Keratinocyte (primary cell): ENCODE data around the gene RNLS. TPM values are rescaled to one million over a fixed set of nuclear protein-coding genes. Genes with fewer than 3 reads are reported as not detected.

Experiments used
- DNase-seq: peaks from one replicate; pipeline ENCODE4 v3.0.0-alpha.2; 2011; ENCODE audit warnings: low read depth, missing footprints, low spot score
- FAIRE-seq: peaks from 2 replicates; lab custom pipeline; 2011; peaks lifted over from hg19 to GRCh38; lab: Jason Lieb, UNC
- H2AFZ ChIP-seq: 2 replicates; pipeline ENCODE4 v1.6.0; 2012; ENCODE audit warnings: low read length, control low read depth, inconsistent platforms; ENCODE audit not compliant: control insufficient read depth
- H3K27ac ChIP-seq: 2 replicates; pipeline ENCODE4 v1.5.1; 2011; ENCODE audit warnings: low read length; ENCODE audit not compliant: control insufficient read depth, insufficient read depth
- H3K27me3 ChIP-seq: 3 replicates; pipeline ENCODE4 v1.6.0; 2011; ENCODE audit warnings: low read length; ENCODE audit not compliant: control insufficient read depth, insufficient read depth; ENCODE audit errors: extremely low read depth
- H3K36me3 ChIP-seq, 2 experiments: 2 replicates in 1 of 2; 3 replicates in 1 of 2; pipeline ENCODE4 v1.5.1; 2011; ENCODE audit warnings: low read length in 2 of 2, mild to moderate bottlenecking in 1 of 2; ENCODE audit not compliant: control insufficient read depth in 2 of 2, insufficient read depth in 2 of 2; ENCODE audit errors: extremely low read depth in 1 of 2
- H3K4me1 ChIP-seq: 3 replicates; pipeline ENCODE4 v1.5.1; 2011; ENCODE audit warnings: low read length; ENCODE audit not compliant: control insufficient read depth, insufficient read depth; ENCODE audit errors: extremely low read depth
- H3K4me2 ChIP-seq: 3 replicates; pipeline ENCODE4 v1.6.0; 2011; ENCODE audit warnings: low read depth, low read length; ENCODE audit not compliant: control insufficient read depth, insufficient read depth; ENCODE audit errors: extremely low read depth
- H3K4me3 ChIP-seq, 3 experiments: fragments of 200-600 bp in 1 of 3; sonication (generic) in 1 of 3; 2 replicates in 2 of 3; 3 replicates in 1 of 3; pipeline ENCODE4 v1.5.1; 2011 to 2016; ENCODE audit warnings: low read length in 3 of 3, mild to moderate bottlenecking in 3 of 3, control low read depth in 2 of 3, inconsistent platforms in 1 of 3, low read depth in 1 of 3, mixed read lengths in 1 of 3, mixed run types in 1 of 3, moderate library complexity in 1 of 3; ENCODE audit not compliant: control insufficient read depth in 2 of 3, insufficient read depth in 2 of 3; ENCODE audit errors: extremely low read depth in 1 of 3
- H3K79me2 ChIP-seq: 2 replicates; pipeline ENCODE4 v1.6.0; 2012; ENCODE audit warnings: low read length; ENCODE audit not compliant: control insufficient read depth, insufficient read depth
- H3K9ac ChIP-seq: 3 replicates; pipeline ENCODE4 v1.6.0; 2011; ENCODE audit warnings: low read length; ENCODE audit not compliant: control insufficient read depth, insufficient read depth; ENCODE audit errors: extremely low read depth
- H3K9me1 ChIP-seq: 3 replicates; pipeline ENCODE4 v1.6.0; 2011; ENCODE audit warnings: low read length; ENCODE audit not compliant: control insufficient read depth, insufficient read depth; ENCODE audit errors: extremely low read depth
- H3K9me3 ChIP-seq: 2 replicates; pipeline ENCODE4 v1.5.1; 2012; ENCODE audit warnings: low read depth, low read length; ENCODE audit not compliant: control insufficient read depth
- H4K20me1 ChIP-seq: 3 replicates; pipeline ENCODE4 v1.6.0; 2011; ENCODE audit warnings: low read length; ENCODE audit not compliant: control insufficient read depth, insufficient read depth; ENCODE audit errors: extremely low read depth
- CTCF ChIP-seq, 3 experiments: IDR thresholded peaks in 1 of 3; conservative IDR thresholded peaks in 1 of 3; optimal IDR thresholded peaks in 1 of 3; 2 replicates in 2 of 3; 3 replicates in 1 of 3; pipeline versions ENCODE3 to v1.5.1; 2011; ENCODE audit warnings: low read length in 3 of 3, mild to moderate bottlenecking in 3 of 3, moderate library complexity in 2 of 3, control low read depth in 1 of 3, inconsistent platforms in 1 of 3; ENCODE audit not compliant: insufficient read depth in 2 of 3; ENCODE audit errors: extremely low read depth in 1 of 3
- EZH2 ChIP-seq: IDR thresholded peaks from one replicate; pipeline ENCODE4 v1.6.1; 2012; ENCODE audit warnings: inconsistent platforms, mild to moderate bottlenecking, low read length, moderate library complexity
- dilution Hi-C: fragments of 300-500 bp; cut with MboI; formaldehyde crosslinking; loops from one replicate; pipeline ENCODE4 v1.7.0; 2020; ENCODE audit warnings: low sequenced_read_pairs; ENCODE audit not compliant: extremely low pct_ligation_motif_present
- polyA plus RNA-seq, 5 experiments: library from polyadenylated mRNA; depleted of rRNA in 3 of 5; stranded (reverse) in 3 of 5; stranded (forward) in 1 of 5; unstranded in 1 of 5; fragments of >200 nt; gene quantifications; 1 replicate in 1 of 5; 2 replicates in 3 of 5; 3 replicates in 1 of 5; pipeline versions ENCODE4 v1.2.1 to v1.2.3, GENCODE V29; 2011 to 2012; ENCODE audit warnings: missing spikeins in 2 of 5, low read depth in 1 of 5, low replicate concordance in 1 of 5

RNLS gene
- polyA plus RNA-seq, 1 donor (not counting 4 experiments of a cell fraction or from before 2014, with no cell fraction given): 6.8 TPM

GRCh38 chr10:88439932-88440331 lies 143.2 kb downstream of the RNLS start:
- dilution Hi-C loops: no loop called here
- Histone ChIP-seq H3K9ac (no peak overlapping the region), H4K20me1 (no peaks in the 10 kb centered on the region), H3K4me2 (no peak overlapping the region), H3K9me3 (no peaks in the 10 kb centered on the region), H3K79me2 (no peaks in the 10 kb centered on the region), H3K4me3 (no peak overlapping the region), H3K27me3 (no peaks in the 10 kb centered on the region), H3K27ac (no peak overlapping the region), H2AFZ (no peak overlapping the region), H3K36me3 (no peaks in the 10 kb centered on the region), H3K4me1 (no peaks in the 10 kb centered on the region), H3K9me1 (no peaks in the 10 kb centered on the region)
- FAIRE-seq (no peak), DNase-seq (no peak)
- TF ChIP-seq EZH2 (no peak), CTCF (optimal IDR thresholded peaks at IDR 0.05 in 1 of 3, IDR thresholded peaks at IDR 0.05 in 1 of 3, conservative IDR thresholded peaks at IDR 0.05 in 1 of 3; ENCODE audit: extremely low read depth in 1 of 3, insufficient read depth in 2 of 3, low read length in 3 of 3) (no peak)

GRCh38 chr10:88437411-88437810 lies 145.7 kb downstream of the RNLS start:
- Histone ChIP-seq H3K9me3 (no peaks in the 10 kb centered on the region), H2AFZ (no peak overlapping the region), H3K27ac (no peak overlapping the region), H3K9me1 (no peaks in the 10 kb centered on the region), H3K4me3 (no peak overlapping the region), H3K4me2 (no peak overlapping the region), H3K4me1 (no peaks in the 10 kb centered on the region), H3K79me2 (no peaks in the 10 kb centered on the region), H4K20me1 (no peaks in the 10 kb centered on the region), H3K36me3 (no peaks in the 10 kb centered on the region), H3K27me3 (no peaks in the 10 kb centered on the region), H3K9ac (no peak overlapping the region)
- FAIRE-seq (no peak), DNase-seq (no peak)
- TF ChIP-seq EZH2 (no peak), CTCF (optimal IDR thresholded peaks at IDR 0.05 in 1 of 3, IDR thresholded peaks at IDR 0.05 in 1 of 3, conservative IDR thresholded peaks at IDR 0.05 in 1 of 3; ENCODE audit: extremely low read depth in 1 of 3, insufficient read depth in 2 of 3, low read length in 3 of 3) (no peak)
- dilution Hi-C loops: no loop called here
